NCI-H2029 (cell line): ENCODE data around the gene NXPH1.

ENCODE experiments used
- DNase-seq: peaks from one replicate; lab custom pipeline; 2025; lab: John Stamatoyannopoulos, UW

NXPH1 gene

DNA sequence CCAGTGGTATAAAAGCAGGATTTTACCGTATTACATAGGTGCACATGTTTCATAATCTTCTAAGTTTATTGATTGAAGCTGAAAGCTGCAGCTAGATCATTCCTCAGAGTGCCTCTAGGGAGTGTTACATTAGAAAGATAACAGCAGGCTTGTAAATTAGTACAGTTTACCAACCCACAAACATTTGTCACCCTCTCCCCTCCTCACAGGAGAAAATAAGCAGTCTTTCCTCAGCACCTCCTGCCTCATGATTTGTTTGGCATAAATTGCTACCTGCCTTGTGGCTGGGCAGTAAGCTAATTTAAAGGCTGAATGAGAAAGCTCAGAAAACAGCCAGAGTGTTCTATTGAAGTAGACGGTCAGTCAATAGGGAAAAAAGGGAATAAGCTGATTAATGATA, 74.2 kb downstream of the NXPH1 start:
- DNase-seq = no peak

GRCh38 chr7:8509621-8510020, 76.2 kb downstream of the NXPH1 start:
- DNase-seq = no peak

DNA sequence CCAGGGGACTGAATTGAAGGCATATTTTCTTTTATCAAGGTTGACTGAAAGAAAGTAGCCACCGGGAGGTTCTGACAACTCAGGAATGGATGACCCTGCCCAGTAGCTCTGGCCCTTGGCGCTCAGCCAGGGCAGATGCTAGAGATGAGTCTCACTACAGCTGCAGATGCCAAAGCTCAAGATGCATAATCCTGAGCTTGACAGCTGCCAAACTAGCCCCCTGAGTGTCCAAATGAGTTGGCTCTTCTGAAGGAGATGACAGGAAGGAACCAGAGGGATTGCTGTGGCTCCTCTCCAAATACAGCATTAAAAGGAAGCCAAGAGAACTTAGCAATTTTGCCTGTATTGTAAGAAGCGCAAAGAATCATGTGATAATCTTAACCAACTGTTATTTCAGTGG, 78.4 kb downstream of the NXPH1 start:
- peak; percentile 5 for DNase-seq

- DNase-seq = no peak
Observed at GRCh38 chr7:8514781-8515519, 81.5 kb downstream of the NXPH1 start.

DNA sequence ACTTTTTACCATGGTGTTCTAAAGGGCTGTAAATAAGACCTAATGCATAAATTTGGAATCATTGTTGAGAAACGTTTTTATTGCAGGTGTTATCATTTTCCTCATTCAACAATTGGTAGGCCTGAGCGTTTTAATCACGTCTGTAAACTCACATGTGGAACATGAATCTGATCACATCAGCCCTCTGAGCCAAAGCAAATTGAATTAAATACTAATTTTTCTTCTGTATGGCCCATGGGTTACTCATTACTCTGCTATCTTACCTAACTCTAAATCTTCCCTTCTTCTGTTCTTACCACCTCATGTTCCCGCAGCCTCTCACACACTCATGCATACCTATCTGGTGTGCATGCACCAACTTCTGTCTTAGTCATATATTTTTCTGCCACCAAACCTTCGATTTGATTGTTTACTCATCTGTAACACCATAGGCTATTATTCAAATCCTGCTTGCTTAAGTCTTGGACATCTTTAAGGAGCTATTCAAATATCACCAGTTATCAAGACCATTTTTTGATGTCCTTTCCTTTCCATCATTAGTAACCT, 82.3 kb downstream of the NXPH1 start:
- DNase-seq = no peak

DNA sequence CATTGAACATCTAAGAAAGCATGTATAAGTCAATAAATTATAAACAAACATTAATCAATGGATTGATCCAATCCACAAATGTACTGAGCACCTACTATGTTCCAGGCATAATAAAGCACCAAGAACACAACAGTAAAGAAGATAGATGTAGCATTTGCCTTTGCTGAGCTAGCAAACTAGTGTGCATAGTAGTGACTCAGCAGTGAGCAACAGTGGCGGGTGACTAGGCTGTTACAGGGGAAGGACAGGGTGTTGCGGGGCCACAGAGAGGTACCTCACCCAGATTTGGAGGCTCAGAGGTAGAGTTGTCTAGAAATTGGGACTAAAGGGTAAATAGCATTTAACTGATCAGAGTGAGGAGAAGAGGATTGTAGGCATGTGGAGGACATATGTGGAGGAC, 83.6 kb downstream of the NXPH1 start:
- no peak for DNase-seq

GRCh38 chr7:8528311-8528710, 94.9 kb downstream of the NXPH1 start:
- no peak for DNase-seq

DNA sequence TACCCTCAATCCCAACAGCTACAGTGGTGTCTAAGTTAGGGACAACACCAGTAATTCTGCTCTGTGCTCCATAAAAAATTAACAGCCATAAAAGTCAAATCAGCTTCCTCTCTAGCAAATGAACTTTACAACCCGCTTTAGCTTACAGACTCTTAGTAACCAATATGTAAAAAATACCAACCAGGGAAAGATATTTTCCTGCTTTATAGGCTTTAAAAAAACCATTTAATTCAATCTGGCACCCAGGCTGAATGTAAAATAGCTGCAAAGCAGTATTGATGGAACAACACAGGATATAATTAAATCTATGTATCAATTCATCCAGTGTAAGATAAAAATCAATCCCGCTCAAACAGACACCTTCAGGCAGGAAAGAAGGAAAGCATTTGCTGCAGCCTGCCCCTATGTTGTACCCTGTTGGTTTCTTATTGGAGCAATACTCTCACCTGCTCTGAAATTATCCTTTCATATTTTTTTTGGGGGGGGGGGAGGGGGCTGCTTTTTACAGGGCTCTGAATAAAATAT, 98.6 kb downstream of the NXPH1 start:
- DNase-seq = no peak

- DNase-seq = no peak
Observed at GRCh38 chr7:8536431-8536830, 103.0 kb downstream of the NXPH1 start.

GRCh38 chr7:8549046-8549445, 115.6 kb downstream of the NXPH1 start:
- no peak for DNase-seq

DNA sequence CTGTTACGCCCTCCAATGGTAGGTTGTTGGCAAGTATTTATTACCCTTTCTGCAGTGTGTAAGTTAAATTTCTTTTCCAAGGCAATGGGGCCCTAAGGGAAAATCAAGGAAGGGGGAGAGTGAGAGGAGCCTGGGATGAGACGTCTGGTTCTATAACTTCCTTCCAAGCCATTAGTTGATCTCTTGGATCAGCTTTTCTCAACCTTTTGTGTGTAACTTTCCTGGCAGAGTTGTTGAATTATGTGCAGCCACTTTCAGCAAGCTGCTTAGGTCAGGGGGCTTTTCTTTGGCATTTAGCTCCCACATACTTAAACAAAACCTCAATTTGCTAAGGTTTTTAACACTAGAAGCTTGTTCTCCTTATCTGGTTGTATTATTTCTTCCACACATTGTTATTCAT, 127.1 kb downstream of the NXPH1 start:
- DNase-seq = no peak

- no peak for DNase-seq
Observed at GRCh38 chr7:8561449-8561848, 128.0 kb downstream of the NXPH1 start.

DNA sequence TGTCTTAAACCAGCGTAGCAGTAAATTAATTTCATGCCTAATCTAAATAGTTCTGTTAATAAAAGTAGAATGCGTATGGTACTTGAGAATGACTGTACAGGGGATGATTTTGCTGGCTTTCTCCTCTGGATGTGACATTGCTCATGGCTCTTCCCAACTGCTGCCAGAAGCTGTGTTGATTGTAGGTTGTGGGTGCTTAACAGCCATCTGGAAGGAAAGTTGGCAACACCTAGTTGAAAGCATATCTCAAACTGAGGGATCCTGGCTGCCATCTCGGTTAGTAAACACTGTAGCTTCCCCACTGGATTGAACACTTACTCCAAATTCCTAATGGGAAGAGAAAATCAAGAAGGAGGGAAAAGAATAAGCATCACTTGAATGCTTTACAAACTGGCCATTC, 130.9 kb downstream of the NXPH1 start:
- peak; percentile 9 for DNase-seq

- DNase-seq = no peak
Observed at GRCh38 chr7:8566016-8566415, 132.6 kb downstream of the NXPH1 start.

GRCh38 chr7:8567626-8568025, 134.2 kb downstream of the NXPH1 start:
- no peak for DNase-seq

DNA sequence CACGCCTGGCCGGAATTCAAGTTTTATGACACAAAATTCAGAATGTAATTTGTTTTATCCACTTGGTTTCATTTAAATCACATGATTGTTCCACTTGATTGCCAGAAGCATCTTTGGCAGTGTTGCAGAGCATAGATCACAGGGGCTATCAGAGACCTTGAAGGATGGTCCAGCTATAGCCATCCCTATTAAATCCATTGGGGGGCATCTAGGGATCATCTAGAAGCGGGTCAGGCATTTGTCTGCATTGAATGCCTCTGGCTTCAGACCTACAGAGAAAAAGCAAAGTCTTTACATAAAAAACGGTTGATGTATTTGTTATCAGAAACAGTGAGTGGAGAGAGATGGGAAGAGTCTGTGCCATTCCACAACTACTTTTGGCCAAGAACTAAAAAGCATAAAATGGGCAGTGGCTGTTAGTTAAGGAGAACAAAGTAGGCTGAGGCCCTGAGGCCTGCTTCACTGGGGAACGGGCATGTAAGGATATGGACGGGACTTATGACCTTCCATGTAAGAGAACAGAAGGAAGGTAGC, 146.3 kb downstream of the NXPH1 start:
- DNase-seq = no peak

DNA sequence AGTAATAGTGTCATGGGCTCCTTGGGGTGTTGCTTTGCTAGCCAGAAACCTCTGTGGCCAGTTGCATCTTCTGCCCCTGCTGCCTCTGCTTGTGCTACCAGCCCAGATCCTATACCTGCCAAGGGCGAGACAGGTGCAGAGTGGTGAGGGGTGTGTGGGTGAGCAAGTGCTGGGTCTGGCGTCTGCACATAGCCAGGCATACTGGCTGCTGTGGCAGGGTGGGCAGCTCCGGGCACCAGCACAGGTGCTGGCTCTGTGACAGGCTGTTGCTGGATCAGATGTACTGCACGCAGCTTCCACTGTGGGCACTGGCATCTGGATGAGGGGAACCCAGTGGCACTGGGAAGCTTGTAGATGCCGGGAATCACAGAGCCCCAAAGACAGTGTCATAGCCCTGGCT, 148.4 kb downstream of the NXPH1 start:
- DNase-seq = no peak

DNA sequence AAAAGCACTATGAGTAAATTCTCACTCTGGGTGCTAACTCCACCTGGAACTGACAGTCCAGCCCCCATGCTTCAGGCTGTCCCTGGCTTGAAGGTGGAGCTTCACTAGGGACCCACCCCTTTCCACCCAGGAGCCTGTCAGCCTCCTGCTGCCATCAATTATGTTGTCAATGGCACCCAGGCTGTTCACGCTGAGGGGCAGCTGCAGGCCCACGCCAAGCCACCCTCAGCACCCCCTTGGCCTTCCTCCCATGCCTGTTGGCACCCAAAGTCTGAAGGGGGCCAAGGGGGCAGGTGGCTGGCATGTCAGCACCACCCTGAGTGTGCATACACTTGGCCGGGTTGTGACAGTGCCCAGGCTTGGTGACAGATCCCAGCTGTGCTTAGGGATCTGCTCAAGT, 149.3 kb downstream of the NXPH1 start:
- no peak for DNase-seq

- no peak for DNase-seq
Observed at GRCh38 chr7:8585591-8585990, 152.2 kb downstream of the NXPH1 start.

- no peak for DNase-seq
Observed at GRCh38 chr7:8590225-8590624, 156.8 kb downstream of the NXPH1 start.

GRCh38 chr7:8590791-8591190, 157.4 kb downstream of the NXPH1 start:
- DNase-seq = no peak

GRCh38 chr7:8591289-8591688, 157.9 kb downstream of the NXPH1 start:
- no peak for DNase-seq

DNA sequence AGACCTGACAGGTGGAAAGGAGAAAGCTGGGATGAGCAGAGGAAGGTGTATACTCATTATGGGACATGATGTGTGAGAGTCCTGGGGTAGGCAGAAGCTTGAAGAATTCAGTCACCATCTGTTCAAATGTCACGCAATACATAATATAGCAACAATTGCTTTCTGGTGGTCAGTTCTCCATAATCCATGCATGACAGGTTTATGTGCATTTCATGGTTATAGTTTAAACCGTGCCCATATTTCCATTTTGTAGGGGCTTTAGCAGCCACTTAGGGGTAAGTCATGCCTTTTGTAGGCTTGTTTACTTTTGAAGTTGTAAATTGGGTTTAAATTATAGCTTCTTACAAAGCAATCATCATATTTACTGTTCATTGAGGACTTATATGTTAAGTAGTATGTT, 158.8 kb downstream of the NXPH1 start:
- DNase-seq = no peak

DNA sequence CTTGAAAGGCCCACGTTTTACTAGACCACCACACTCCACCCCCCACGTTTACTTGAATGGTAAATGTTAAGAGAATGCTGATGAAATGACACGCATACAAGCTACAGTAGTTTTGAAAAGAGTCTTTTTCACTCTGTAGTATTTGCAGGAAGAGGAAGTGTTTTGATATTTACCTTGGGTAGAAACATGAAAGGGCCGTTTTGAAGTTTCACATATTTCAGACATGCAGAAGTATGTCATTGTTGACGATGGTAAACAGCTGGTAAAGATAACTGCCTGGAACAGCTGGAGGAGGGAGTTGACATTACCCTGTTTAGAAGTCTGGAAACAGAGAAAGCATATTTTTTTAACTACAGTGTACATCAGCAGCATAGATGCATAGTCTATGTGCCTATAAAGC, 160.7 kb downstream of the NXPH1 start:
- no peak for DNase-seq
